ENCODE data around the gene CCDC63.

CCDC63 gene

GRCh38 chr12:110846615-110847566 is at the start of gene CCDC63:
Gene CCDC63 (plus strand): TSS chr12:110846987. CDS start chr12:110852955, 5,968 bp downstream.
- in situ Hi-C loops (cut with HindIII; ENCODE audit: low pct_unique_long_range_greater_than_20kb, low sequenced_read_pairs) = no loop called here
- no peak for TF ChIP-seq JUND (IDR thresholded peaks at IDR 0.05; ENCODE audit: low read depth)
- DNase-seq (ENCODE audit: low read depth in 1 of 2, low spot score in 1 of 2) = no peak

- in situ Hi-C loops (cut with HindIII; ENCODE audit: low pct_unique_long_range_greater_than_20kb, low sequenced_read_pairs) = no loop called here
- TF ChIP-seq JUND (IDR thresholded peaks at IDR 0.05; ENCODE audit: low read depth) = no peak
These were observed 48.3 kb upstream of the CCDC63 start for GRCh38 chr12:110798461-110798860.

GRCh38 chr12:110802489-110802888 is 44.3 kb upstream of the CCDC63 start:
- in situ Hi-C loops (cut with HindIII; ENCODE audit: low pct_unique_long_range_greater_than_20kb, low sequenced_read_pairs) = no loop called here

More at GRCh38 chr12:110798461-110798860, 48.3 kb upstream of the CCDC63 start:
- DNase-seq (ENCODE audit: low read depth in 1 of 2, low spot score in 1 of 2) = no peak

GRCh38 chr12:110804406-110804805 is 42.4 kb upstream of the CCDC63 start:
- no peak for DNase-seq (ENCODE audit: low read depth in 1 of 2, low spot score in 1 of 2)
- TF ChIP-seq JUND (IDR thresholded peaks at IDR 0.05; ENCODE audit: low read depth) = no peak
- in situ Hi-C loops (cut with HindIII; ENCODE audit: low pct_unique_long_range_greater_than_20kb, low sequenced_read_pairs) = no loop called here

More at GRCh38 chr12:110802489-110802888, 44.3 kb upstream of the CCDC63 start:
- no peak for TF ChIP-seq JUND (IDR thresholded peaks at IDR 0.05; ENCODE audit: low read depth)
- DNase-seq (ENCODE audit: low read depth in 1 of 2, low spot score in 1 of 2) = no peak

GRCh38 chr12:110807640-110808039 is 39.1 kb upstream of the CCDC63 start:
- no peak for TF ChIP-seq JUND (IDR thresholded peaks at IDR 0.05; ENCODE audit: low read depth)
- no peak for DNase-seq (ENCODE audit: low read depth in 1 of 2, low spot score in 1 of 2)
- in situ Hi-C loops (cut with HindIII; ENCODE audit: low pct_unique_long_range_greater_than_20kb, low sequenced_read_pairs) = no loop called here

- DNase-seq (ENCODE audit: low read depth in 1 of 2, low spot score in 1 of 2) = no peak
- in situ Hi-C loops (cut with HindIII; ENCODE audit: low pct_unique_long_range_greater_than_20kb, low sequenced_read_pairs) = no loop called here
- no peak for TF ChIP-seq JUND (IDR thresholded peaks at IDR 0.05; ENCODE audit: low read depth)
These were observed 37.6 kb upstream of the CCDC63 start for GRCh38 chr12:110809149-110809548.

GRCh38 chr12:110811972-110812371 is 34.8 kb upstream of the CCDC63 start:
- in situ Hi-C loops (cut with HindIII; ENCODE audit: low pct_unique_long_range_greater_than_20kb, low sequenced_read_pairs) = no loop called here
- no peak for TF ChIP-seq JUND (IDR thresholded peaks at IDR 0.05; ENCODE audit: low read depth)
- DNase-seq (ENCODE audit: low read depth in 1 of 2, low spot score in 1 of 2) = no peak

- TF ChIP-seq JUND (IDR thresholded peaks at IDR 0.05; ENCODE audit: low read depth) = no peak
- in situ Hi-C loops (cut with HindIII; ENCODE audit: low pct_unique_long_range_greater_than_20kb, low sequenced_read_pairs) = no loop called here
- no peak for DNase-seq (ENCODE audit: low read depth in 1 of 2, low spot score in 1 of 2)
These were observed 33.5 kb upstream of the CCDC63 start for GRCh38 chr12:110813285-110813684.

GRCh38 chr12:110813756-110814155 is 33.0 kb upstream of the CCDC63 start:
- no peak for DNase-seq (ENCODE audit: low read depth in 1 of 2, low spot score in 1 of 2)
- TF ChIP-seq JUND (IDR thresholded peaks at IDR 0.05; ENCODE audit: low read depth) = no peak
- in situ Hi-C loops (cut with HindIII; ENCODE audit: low pct_unique_long_range_greater_than_20kb, low sequenced_read_pairs) = no loop called here

- no peak for TF ChIP-seq JUND (IDR thresholded peaks at IDR 0.05; ENCODE audit: low read depth)
- in situ Hi-C loops (cut with HindIII; ENCODE audit: low pct_unique_long_range_greater_than_20kb, low sequenced_read_pairs) = no loop called here
- DNase-seq (ENCODE audit: low read depth in 1 of 2, low spot score in 1 of 2) = no peak
These were observed 30.5 kb upstream of the CCDC63 start for GRCh38 chr12:110816248-110816647.

- in situ Hi-C loops (cut with HindIII; ENCODE audit: low pct_unique_long_range_greater_than_20kb, low sequenced_read_pairs) = no loop called here
- no peak for TF ChIP-seq JUND (IDR thresholded peaks at IDR 0.05; ENCODE audit: low read depth)
- no peak for DNase-seq (ENCODE audit: low read depth in 1 of 2, low spot score in 1 of 2)
These were observed 30.0 kb upstream of the CCDC63 start for GRCh38 chr12:110816779-110817178.

- no peak for TF ChIP-seq JUND (IDR thresholded peaks at IDR 0.05; ENCODE audit: low read depth)
- DNase-seq (ENCODE audit: low read depth in 1 of 2, low spot score in 1 of 2) = no peak
- in situ Hi-C loops (cut with HindIII; ENCODE audit: low pct_unique_long_range_greater_than_20kb, low sequenced_read_pairs) = no loop called here
These were observed 28.3 kb upstream of the CCDC63 start for GRCh38 chr12:110818511-110818910.

GRCh38 chr12:110819150-110819549 is 27.6 kb upstream of the CCDC63 start:
- DNase-seq (ENCODE audit: low read depth in 1 of 2, low spot score in 1 of 2) = no peak
- no peak for TF ChIP-seq JUND (IDR thresholded peaks at IDR 0.05; ENCODE audit: low read depth)
- in situ Hi-C loops (cut with HindIII; ENCODE audit: low pct_unique_long_range_greater_than_20kb, low sequenced_read_pairs) = no loop called here
